C4-2B (cell line): ENCODE data around the gene SCFD2.
"Not testable (repeated sequence)": the region's sequence is repeated elsewhere in the genome, so short reads cannot be mapped to it uniquely, and the experiment has no call there.

Experiments used
- H3K27ac ChIP-seq: fragments of 450-650 bp; 2 replicates; pipeline ENCODE4 v1.5.1; 2017
- ZFX ChIP-seq: fragments of 450-650 bp; IDR thresholded peaks from 2 replicates; pipeline ENCODE4 v1.6.1; 2017
- TF ChIP-seq, protein P1 (sequence below): fragments of 450-650 bp; conservative IDR thresholded peaks from 2 replicates; pipeline ENCODE4 v1.5.1; 2017; ENCODE audit warnings: mild to moderate bottlenecking

The SCFD2 gene

GRCh38 chr4:53060278-53060677 is 305.6 kb downstream of the SCFD2 start:
- H3K27ac ChIP-seq: no peak overlapping the region
- no peak for TF ChIP-seq ZFX
- TF ChIP-seq, protein P1, sequence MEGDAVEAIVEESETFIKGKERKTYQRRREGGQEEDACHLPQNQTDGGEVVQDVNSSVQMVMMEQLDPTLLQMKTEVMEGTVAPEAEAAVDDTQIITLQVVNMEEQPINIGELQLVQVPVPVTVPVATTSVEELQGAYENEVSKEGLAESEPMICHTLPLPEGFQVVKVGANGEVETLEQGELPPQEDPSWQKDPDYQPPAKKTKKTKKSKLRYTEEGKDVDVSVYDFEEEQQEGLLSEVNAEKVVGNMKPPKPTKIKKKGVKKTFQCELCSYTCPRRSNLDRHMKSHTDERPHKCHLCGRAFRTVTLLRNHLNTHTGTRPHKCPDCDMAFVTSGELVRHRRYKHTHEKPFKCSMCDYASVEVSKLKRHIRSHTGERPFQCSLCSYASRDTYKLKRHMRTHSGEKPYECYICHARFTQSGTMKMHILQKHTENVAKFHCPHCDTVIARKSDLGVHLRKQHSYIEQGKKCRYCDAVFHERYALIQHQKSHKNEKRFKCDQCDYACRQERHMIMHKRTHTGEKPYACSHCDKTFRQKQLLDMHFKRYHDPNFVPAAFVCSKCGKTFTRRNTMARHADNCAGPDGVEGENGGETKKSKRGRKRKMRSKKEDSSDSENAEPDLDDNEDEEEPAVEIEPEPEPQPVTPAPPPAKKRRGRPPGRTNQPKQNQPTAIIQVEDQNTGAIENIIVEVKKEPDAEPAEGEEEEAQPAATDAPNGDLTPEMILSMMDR: no peak

- TF ChIP-seq ZFX: no peak
- TF ChIP-seq, protein P1: no peak
- H3K27ac ChIP-seq: no peak overlapping the region
These were observed 306.0 kb downstream of the SCFD2 start for GRCh38 chr4:53059871-53060270.

- TF ChIP-seq, protein P1: no peak
- no peak for TF ChIP-seq ZFX
- H3K27ac ChIP-seq: no peak overlapping the region
These were observed 306.6 kb downstream of the SCFD2 start for GRCh38 chr4:53059256-53059655.

- no peak for TF ChIP-seq ZFX
- TF ChIP-seq, protein P1: no peak
- no peak overlapping the region for H3K27ac ChIP-seq
These were observed 308.2 kb downstream of the SCFD2 start for GRCh38 chr4:53057679-53058078.

GRCh38 chr4:53057108-53057507 is 308.8 kb downstream of the SCFD2 start:
- H3K27ac ChIP-seq: not testable (repeated sequence)

DNA sequence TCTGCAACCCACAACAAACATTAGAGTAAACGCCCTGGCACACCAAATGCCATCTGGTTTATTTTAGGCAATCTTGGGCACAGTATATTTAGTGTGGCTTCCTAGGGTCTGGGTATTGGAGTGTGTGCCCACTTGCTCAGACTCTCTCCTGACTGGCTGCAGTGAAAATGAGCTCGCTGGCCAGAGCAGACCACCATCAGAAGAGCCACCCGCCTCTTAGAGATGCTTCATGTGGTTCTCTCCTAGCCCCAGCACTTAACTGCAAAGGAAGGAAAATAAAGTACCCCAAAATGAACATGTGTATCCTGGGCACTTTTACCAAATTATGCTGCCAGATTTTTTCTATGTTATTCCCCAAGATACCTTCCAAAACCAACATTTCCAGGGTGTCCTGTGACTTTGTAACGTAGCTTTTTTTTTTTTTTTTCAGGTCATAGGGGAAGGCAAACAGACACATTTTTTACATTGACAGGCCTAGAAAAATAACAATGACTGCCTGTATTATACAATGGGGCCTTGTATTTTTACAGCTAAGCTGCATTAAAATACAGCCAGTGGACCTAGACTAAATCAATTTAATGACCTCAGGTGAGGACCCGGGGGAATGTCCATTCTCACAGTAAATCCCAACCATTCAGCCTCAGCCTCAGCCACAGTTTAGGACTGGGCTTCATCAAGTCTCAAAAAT is 310.0 kb downstream of the SCFD2 start:
- TF ChIP-seq, protein P1: no peak
- TF ChIP-seq ZFX: no peak
- no peak overlapping the region for H3K27ac ChIP-seq

- TF ChIP-seq, protein P1: no peak
- TF ChIP-seq ZFX: no peak
- H3K27ac ChIP-seq: no peak overlapping the region
These were observed 310.6 kb downstream of the SCFD2 start for GRCh38 chr4:53055274-53055673.

DNA sequence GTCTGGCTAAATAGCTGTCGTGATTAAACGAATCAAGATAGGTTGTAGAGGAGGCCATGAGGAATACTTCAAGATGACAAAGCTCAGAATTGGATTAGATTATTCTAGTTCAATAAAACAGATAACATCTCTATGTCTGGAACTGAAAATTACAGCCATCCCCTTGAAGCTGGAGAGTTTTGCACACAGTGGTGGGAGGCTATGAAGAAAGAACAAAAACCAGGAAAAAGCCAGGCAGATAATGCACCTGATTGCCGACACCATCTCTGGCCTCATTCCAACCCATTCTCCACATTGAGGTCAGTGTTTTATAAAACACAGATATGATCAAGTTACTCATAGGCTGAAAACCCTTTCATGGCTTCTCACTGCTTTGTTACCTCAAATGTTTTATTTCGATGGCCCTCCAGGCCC is 315.5 kb downstream of the SCFD2 start:
- TF ChIP-seq, protein P1: no peak
- no peak for TF ChIP-seq ZFX

More for the DNA sequence above, 315.5 kb downstream of the SCFD2 start:
- H3K27ac ChIP-seq: no peak overlapping the region
